ENCODE results near the gene CFAP410.

DNA sequence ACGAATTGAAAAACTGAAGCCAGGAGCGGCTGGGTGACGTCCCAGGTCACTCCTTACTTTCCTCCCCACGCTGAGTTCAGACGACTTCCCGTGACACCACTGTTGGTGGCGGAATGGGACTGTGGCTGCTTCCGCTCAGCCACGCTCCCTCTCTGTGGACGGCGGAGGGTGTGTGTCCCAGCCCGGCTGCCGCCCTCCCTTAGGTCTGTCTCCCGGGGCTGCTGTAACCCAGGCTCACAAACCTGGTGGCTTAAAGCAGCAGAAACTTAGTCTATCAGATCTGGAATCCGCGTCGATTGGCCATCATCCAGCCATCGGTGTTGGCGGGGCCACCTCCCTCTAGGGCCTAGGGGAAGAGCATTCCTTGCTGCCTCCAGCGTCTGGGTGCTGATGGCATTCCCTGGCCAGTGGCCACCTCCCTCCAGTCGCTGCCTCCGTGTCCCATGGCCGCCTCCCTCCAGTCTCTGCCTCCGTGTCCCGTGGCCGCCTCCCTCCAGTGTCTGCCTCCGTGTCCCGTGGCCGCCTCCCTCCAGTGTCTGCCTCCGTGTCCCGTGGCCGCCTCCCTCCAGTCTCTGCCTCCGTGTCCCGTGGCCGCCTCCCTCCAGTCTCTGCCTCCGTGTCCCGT lies 31.7 kb upstream of the CFAP410 start:
- TF ChIP-seq, protein P1, sequence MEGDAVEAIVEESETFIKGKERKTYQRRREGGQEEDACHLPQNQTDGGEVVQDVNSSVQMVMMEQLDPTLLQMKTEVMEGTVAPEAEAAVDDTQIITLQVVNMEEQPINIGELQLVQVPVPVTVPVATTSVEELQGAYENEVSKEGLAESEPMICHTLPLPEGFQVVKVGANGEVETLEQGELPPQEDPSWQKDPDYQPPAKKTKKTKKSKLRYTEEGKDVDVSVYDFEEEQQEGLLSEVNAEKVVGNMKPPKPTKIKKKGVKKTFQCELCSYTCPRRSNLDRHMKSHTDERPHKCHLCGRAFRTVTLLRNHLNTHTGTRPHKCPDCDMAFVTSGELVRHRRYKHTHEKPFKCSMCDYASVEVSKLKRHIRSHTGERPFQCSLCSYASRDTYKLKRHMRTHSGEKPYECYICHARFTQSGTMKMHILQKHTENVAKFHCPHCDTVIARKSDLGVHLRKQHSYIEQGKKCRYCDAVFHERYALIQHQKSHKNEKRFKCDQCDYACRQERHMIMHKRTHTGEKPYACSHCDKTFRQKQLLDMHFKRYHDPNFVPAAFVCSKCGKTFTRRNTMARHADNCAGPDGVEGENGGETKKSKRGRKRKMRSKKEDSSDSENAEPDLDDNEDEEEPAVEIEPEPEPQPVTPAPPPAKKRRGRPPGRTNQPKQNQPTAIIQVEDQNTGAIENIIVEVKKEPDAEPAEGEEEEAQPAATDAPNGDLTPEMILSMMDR (conservative IDR thresholded peaks at IDR 0.05; ENCODE audit: low read length): no peak
- no peak for TF ChIP-seq EZH2phosphoT487 (IDR thresholded peaks at IDR 0.05; ENCODE audit: borderline replicate concordance, low read depth, low read length)

Data from OCI-LY7 (cell line).